Suprapubic skin (tissue), 3 donors: ENCODE results near the gene FOXO3.

Experiments used
- EP300 ChIP-seq: sonication (generic); formaldehyde crosslinking; IDR thresholded peaks from one replicate; pipeline ENCODE4 v1.6.1; 2017; ENCODE audit warnings: antibody characterized with exemption
- TF ChIP-seq, protein P1 (sequence below), 2 donors: fragments of 200-600 bp in 1 of 2; fragments of 450-650 bp in 1 of 2; sonication (generic) in 1 of 2; IDR thresholded peaks; one replicate each; pipeline ENCODE4 v1.5.1; 2016 to 2019; ENCODE audit warnings: antibody characterized with exemption in 2 of 2, mild to moderate bottlenecking in 1 of 2, moderate library complexity in 1 of 2

- TF ChIP-seq, protein P1, sequence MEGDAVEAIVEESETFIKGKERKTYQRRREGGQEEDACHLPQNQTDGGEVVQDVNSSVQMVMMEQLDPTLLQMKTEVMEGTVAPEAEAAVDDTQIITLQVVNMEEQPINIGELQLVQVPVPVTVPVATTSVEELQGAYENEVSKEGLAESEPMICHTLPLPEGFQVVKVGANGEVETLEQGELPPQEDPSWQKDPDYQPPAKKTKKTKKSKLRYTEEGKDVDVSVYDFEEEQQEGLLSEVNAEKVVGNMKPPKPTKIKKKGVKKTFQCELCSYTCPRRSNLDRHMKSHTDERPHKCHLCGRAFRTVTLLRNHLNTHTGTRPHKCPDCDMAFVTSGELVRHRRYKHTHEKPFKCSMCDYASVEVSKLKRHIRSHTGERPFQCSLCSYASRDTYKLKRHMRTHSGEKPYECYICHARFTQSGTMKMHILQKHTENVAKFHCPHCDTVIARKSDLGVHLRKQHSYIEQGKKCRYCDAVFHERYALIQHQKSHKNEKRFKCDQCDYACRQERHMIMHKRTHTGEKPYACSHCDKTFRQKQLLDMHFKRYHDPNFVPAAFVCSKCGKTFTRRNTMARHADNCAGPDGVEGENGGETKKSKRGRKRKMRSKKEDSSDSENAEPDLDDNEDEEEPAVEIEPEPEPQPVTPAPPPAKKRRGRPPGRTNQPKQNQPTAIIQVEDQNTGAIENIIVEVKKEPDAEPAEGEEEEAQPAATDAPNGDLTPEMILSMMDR (IDR thresholded peaks at IDR 0.05): no peak
- TF ChIP-seq EP300: no peak
Observed at GRCh38 chr6:108661982-108662381, 101.3 kb downstream of the FOXO3 start.
